NCI-H526 treated with DMSO at 0.1 percent for 48 hours (cell line): ENCODE results near the gene SLC7A7.
"Not testable (repeated sequence)": the region's sequence is repeated elsewhere in the genome, so short reads cannot be mapped to it uniquely, and the experiment has no call there.

ENCODE experiments used
- DNase-seq: peaks from one replicate; lab custom pipeline; 2025; lab: John Stamatoyannopoulos, UW

The SLC7A7 gene

GRCh38 chr14:22814941-22815713, at the start of gene SLC7A7:
SLC7A7 (minus strand) TSS chr14:22815435; CDS start chr14:22813398, 2,037 bp downstream.
- DNase-seq = no peak

GRCh38 chr14:22864979-22865378, 49.7 kb upstream of the SLC7A7 start:
- DNase-seq = no peak

- no peak for DNase-seq
Observed at GRCh38 chr14:22861651-22862050, 46.4 kb upstream of the SLC7A7 start.

GRCh38 chr14:22860377-22860776, 45.1 kb upstream of the SLC7A7 start:
- not testable (repeated sequence) for DNase-seq

- DNase-seq = no peak
Observed at GRCh38 chr14:22856428-22856827, 41.2 kb upstream of the SLC7A7 start.

GRCh38 chr14:22854963-22855724, 39.9 kb upstream of the SLC7A7 start:
- no peak for DNase-seq

GRCh38 chr14:22854296-22854695, 39.1 kb upstream of the SLC7A7 start:
- DNase-seq = not testable (repeated sequence)

GRCh38 chr14:22852940-22853767, 37.9 kb upstream of the SLC7A7 start:
- peak; percentile 29 for DNase-seq

- no peak for DNase-seq
Observed at GRCh38 chr14:22852599-22852939, 37.3 kb upstream of the SLC7A7 start.

- DNase-seq = not testable (repeated sequence)
Observed at GRCh38 chr14:22852178-22852577, 36.9 kb upstream of the SLC7A7 start.

GRCh38 chr14:22850944-22851764, 35.9 kb upstream of the SLC7A7 start:
- no peak for DNase-seq

GRCh38 chr14:22849212-22849819, 34.1 kb upstream of the SLC7A7 start:
- no peak for DNase-seq

GRCh38 chr14:22848351-22849164, 33.3 kb upstream of the SLC7A7 start:
- DNase-seq = no peak

- DNase-seq = no peak
Observed at GRCh38 chr14:22847661-22848341, 32.6 kb upstream of the SLC7A7 start.

GRCh38 chr14:22846811-22847307, 31.6 kb upstream of the SLC7A7 start:
- no peak for DNase-seq

GRCh38 chr14:22845821-22846625, 30.8 kb upstream of the SLC7A7 start:
- DNase-seq = no peak

GRCh38 chr14:22845103-22845394, 29.8 kb upstream of the SLC7A7 start:
- no peak for DNase-seq

- DNase-seq = no peak
Observed at GRCh38 chr14:22844221-22845102, 29.2 kb upstream of the SLC7A7 start.
